Liver (tissue), 3 donors: Measurements from ENCODE around the gene KIAA0825.

Source experiments
- EGR1 ChIP-seq, 2 donors: IDR thresholded peaks; 2 replicates each; pipeline ENCODE4 v1.6.1; 2016 to 2018; ENCODE audit warnings: antibody characterized with exemption in 2 of 2, low read depth in 2 of 2
- FOXA1 ChIP-seq: IDR thresholded peaks from 2 replicates; pipeline ENCODE4 v1.6.1; 2016; ENCODE audit warnings: antibody characterized with exemption
- GABPA ChIP-seq, 2 donors: IDR thresholded peaks in 1 of 2; conservative IDR thresholded peaks in 1 of 2; 2 replicates each; pipeline ENCODE4 v1.6.1; 2016; ENCODE audit warnings: antibody characterized with exemption in 2 of 2, mild to moderate bottlenecking in 1 of 2, moderate library complexity in 1 of 2
- HNF4A ChIP-seq, 2 donors: conservative IDR thresholded peaks; 2 replicates each; pipeline ENCODE4 v1.6.1; 2016; ENCODE audit warnings: antibody characterized with exemption in 2 of 2, mild to moderate bottlenecking in 2 of 2
- RAD21 ChIP-seq, 2 donors: IDR thresholded peaks; 2 replicates each; pipeline ENCODE4 v1.6.1; 2016; ENCODE audit warnings: antibody characterized with exemption in 2 of 2, mild to moderate bottlenecking in 2 of 2
- RXRA ChIP-seq, 2 donors: IDR thresholded peaks; 2 replicates each; pipeline ENCODE4 v1.6.1; 2017 to 2018; ENCODE audit warnings: antibody characterized with exemption in 2 of 2, mild to moderate bottlenecking in 1 of 2
- SP1 ChIP-seq: IDR thresholded peaks from 2 replicates; pipeline ENCODE4 v1.6.1; 2018; ENCODE audit warnings: antibody characterized with exemption, mild to moderate bottlenecking
- TAF1 ChIP-seq: conservative IDR thresholded peaks from 2 replicates; pipeline ENCODE4 v1.6.1; 2016; ENCODE audit warnings: antibody characterized with exemption, mild to moderate bottlenecking
- YY1 ChIP-seq: IDR thresholded peaks from 2 replicates; pipeline ENCODE4 v1.6.1; 2016; ENCODE audit warnings: antibody characterized with exemption, mild to moderate bottlenecking
- TF ChIP-seq, protein P1 (sequence below): fragments of 150-350 bp; IDR thresholded peaks from 2 replicates; pipeline ENCODE4 v1.5.1; 2017; ENCODE audit warnings: improper control_type of control experiment, low read depth, low read length; ENCODE audit not compliant: missing input control
- TF ChIP-seq, protein P2 (sequence below): IDR thresholded peaks from 2 replicates; pipeline ENCODE4 v1.6.1; 2016; ENCODE audit warnings: antibody characterized with exemption
- TF ChIP-seq, protein P3 (sequence below): IDR thresholded peaks from 2 replicates; pipeline ENCODE4 v1.6.1; 2016; ENCODE audit warnings: antibody characterized with exemption, mild to moderate bottlenecking
- TF ChIP-seq, protein P4 (sequence below): IDR thresholded peaks from 2 replicates; pipeline ENCODE4 v1.6.1; 2016; ENCODE audit warnings: antibody characterized with exemption
- TF ChIP-seq, protein P5 (sequence below): IDR thresholded peaks from 2 replicates; pipeline ENCODE4 v1.6.1; 2016; ENCODE audit warnings: antibody characterized with exemption
- donor health status: healthy.
- donor health status: healthy.

DNA sequence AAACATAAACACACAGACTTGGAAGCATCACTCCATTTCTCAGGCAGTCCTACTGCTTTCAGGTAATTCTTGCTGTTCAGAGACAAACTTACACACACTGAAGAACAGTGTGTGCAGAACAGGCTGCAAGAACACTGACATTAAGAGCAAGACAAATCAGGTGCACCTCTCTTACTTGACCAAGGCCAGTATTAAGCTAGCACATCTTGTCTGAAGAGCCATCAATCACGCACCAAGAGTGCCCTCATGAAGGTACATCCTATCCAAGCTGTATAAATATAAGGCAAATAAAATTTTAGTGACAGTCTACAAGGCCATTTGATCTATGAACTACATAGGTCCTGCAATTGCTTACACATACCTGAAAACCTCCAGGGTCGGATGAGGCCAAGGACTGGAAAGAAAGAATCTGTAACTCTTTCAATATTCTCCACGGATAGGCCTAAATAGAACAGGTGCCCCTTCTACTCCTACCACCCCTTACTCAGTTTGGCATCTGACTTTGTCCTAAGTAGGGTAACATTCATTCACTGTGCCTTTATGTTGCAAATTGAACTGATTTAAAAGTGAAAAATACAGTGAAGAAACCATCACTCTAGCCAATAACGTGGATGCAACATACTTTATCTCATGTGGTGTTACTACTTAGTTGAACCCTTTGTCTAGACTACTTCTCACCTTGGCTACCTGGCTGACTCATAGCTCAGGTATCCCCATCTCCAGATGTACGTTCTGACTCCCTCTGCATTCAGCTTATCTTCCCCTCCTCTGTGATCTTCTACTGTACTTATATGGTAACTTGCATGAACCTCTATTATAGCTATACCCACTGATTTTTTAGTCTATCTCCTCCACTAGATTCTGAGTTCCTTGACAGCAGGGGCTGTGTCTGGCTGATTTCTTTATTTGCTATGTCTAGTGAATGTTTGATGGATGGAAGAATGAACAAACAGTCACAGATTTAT lies 256.3 kb downstream of the KIAA0825 start:
- TF ChIP-seq, protein P1, sequence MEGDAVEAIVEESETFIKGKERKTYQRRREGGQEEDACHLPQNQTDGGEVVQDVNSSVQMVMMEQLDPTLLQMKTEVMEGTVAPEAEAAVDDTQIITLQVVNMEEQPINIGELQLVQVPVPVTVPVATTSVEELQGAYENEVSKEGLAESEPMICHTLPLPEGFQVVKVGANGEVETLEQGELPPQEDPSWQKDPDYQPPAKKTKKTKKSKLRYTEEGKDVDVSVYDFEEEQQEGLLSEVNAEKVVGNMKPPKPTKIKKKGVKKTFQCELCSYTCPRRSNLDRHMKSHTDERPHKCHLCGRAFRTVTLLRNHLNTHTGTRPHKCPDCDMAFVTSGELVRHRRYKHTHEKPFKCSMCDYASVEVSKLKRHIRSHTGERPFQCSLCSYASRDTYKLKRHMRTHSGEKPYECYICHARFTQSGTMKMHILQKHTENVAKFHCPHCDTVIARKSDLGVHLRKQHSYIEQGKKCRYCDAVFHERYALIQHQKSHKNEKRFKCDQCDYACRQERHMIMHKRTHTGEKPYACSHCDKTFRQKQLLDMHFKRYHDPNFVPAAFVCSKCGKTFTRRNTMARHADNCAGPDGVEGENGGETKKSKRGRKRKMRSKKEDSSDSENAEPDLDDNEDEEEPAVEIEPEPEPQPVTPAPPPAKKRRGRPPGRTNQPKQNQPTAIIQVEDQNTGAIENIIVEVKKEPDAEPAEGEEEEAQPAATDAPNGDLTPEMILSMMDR: no peak
- TF ChIP-seq GABPA (IDR thresholded peaks at IDR 0.05 in 1 of 2, conservative IDR thresholded peaks at IDR 0.05 in 1 of 2) (no peak), HNF4A (conservative IDR thresholded peaks at IDR 0.05) (no peak), TAF1 (no peak), EGR1 (IDR thresholded peaks at IDR 0.05; ENCODE audit: low read depth in 2 of 2) (no peak), FOXA1 (no peak), RAD21 (IDR thresholded peaks at IDR 0.05) (no peak), SP1 (no peak), YY1 (no peak), RXRA (IDR thresholded peaks at IDR 0.05) (no peak)
- TF ChIP-seq, protein P2, sequence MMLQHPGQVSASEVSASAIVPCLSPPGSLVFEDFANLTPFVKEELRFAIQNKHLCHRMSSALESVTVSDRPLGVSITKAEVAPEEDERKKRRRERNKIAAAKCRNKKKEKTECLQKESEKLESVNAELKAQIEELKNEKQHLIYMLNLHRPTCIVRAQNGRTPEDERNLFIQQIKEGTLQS: no peak
- TF ChIP-seq, protein P3, sequence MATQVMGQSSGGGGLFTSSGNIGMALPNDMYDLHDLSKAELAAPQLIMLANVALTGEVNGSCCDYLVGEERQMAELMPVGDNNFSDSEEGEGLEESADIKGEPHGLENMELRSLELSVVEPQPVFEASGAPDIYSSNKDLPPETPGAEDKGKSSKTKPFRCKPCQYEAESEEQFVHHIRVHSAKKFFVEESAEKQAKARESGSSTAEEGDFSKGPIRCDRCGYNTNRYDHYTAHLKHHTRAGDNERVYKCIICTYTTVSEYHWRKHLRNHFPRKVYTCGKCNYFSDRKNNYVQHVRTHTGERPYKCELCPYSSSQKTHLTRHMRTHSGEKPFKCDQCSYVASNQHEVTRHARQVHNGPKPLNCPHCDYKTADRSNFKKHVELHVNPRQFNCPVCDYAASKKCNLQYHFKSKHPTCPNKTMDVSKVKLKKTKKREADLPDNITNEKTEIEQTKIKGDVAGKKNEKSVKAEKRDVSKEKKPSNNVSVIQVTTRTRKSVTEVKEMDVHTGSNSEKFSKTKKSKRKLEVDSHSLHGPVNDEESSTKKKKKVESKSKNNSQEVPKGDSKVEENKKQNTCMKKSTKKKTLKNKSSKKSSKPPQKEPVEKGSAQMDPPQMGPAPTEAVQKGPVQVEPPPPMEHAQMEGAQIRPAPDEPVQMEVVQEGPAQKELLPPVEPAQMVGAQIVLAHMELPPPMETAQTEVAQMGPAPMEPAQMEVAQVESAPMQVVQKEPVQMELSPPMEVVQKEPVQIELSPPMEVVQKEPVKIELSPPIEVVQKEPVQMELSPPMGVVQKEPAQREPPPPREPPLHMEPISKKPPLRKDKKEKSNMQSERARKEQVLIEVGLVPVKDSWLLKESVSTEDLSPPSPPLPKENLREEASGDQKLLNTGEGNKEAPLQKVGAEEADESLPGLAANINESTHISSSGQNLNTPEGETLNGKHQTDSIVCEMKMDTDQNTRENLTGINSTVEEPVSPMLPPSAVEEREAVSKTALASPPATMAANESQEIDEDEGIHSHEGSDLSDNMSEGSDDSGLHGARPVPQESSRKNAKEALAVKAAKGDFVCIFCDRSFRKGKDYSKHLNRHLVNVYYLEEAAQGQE: no peak
- TF ChIP-seq, protein P4, sequence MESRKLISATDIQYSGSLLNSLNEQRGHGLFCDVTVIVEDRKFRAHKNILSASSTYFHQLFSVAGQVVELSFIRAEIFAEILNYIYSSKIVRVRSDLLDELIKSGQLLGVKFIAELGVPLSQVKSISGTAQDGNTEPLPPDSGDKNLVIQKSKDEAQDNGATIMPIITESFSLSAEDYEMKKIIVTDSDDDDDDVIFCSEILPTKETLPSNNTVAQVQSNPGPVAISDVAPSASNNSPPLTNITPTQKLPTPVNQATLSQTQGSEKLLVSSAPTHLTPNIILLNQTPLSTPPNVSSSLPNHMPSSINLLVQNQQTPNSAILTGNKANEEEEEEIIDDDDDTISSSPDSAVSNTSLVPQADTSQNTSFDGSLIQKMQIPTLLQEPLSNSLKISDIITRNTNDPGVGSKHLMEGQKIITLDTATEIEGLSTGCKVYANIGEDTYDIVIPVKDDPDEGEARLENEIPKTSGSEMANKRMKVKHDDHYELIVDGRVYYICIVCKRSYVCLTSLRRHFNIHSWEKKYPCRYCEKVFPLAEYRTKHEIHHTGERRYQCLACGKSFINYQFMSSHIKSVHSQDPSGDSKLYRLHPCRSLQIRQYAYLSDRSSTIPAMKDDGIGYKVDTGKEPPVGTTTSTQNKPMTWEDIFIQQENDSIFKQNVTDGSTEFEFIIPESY: no peak
- TF ChIP-seq, protein P5, sequence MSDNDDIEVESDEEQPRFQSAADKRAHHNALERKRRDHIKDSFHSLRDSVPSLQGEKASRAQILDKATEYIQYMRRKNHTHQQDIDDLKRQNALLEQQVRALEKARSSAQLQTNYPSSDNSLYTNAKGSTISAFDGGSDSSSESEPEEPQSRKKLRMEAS: no peak
